Measurements from ENCODE around the gene GOSR2. TPM values are rescaled to one million over a fixed set of nuclear protein-coding genes. Genes with fewer than 3 reads are reported as not detected.
A peak's percentile ranks its signal among the peaks of the same experiment; 100 is the strongest.

GOSR2 gene
- total and polyA plus RNA-seq, 9 of the 15 experiments (the other 6 are each of a cell fraction or from before 2014, with no cell fraction given) = 32.7 to 96.3 (median 48.9) TPM

DNA sequence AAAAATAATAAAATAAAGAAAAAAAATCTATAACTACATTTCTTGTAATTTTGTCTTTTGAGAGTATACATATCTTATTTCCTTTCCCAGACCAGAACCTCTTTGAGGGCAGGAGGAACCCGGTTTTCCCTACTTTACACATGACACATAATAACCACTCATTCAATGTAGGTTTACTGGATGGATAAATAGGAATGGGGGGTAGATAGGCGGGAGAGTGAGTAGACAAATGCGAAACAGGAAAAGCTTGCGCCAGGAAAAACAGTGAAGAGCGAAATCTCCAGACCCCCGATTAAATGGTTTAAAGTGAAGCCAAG lies 515 bp upstream of the GOSR2 start:
- intact Hi-C loops (cut with micrococcal nuclease) = no loop called here
- no peak for FAIRE-seq
- peaks cover 8% of the 10 kb centered on the region for H4K20me1 ChIP-seq (replicated peaks; ENCODE audit: control insufficient read depth, insufficient read depth, low read length)
- no peak for DNase-seq (ENCODE audit: extremely low read depth in 1 of 4, low spot score in 3 of 4)
- WGBS (ENCODE audit: insufficient coverage, low coverage, missing lambda C conversion rate) = 2% methylated on average over 6 of the region's 6 CpGs
- BruUV-seq (replicated peaks) = TSS peak; percentile 64
- H3K27me3 ChIP-seq (ENCODE audit: control insufficient read depth in 2 of 2, insufficient read depth in 2 of 2, low read length in 2 of 2) = no peaks in the 10 kb centered on the region
- H3K9me3 ChIP-seq (replicated peaks; ENCODE audit: control insufficient read depth, insufficient read depth, low read depth, low read length) = no peaks in the 10 kb centered on the region
- H3K36me3 ChIP-seq (ENCODE audit: control insufficient read depth, insufficient read depth, low read length) = peaks cover 15% of the 10 kb centered on the region; the same call in 2 of the 3 replicates
- TF ChIP-seq TOE1 (IDR thresholded peaks at IDR 0.05; ENCODE audit: borderline replicate concordance) (no peak), TOE1 (CRISPR knock-in tag; IDR thresholded peaks at IDR 0.05; ENCODE audit: borderline replicate concordance, low read depth) (no peak), BRD9 (IDR thresholded peaks at IDR 0.05; ENCODE audit: low read depth, partially characterized antibody) (peak; percentile 23), TRIM28 (IDR thresholded peaks at IDR 0.05) (peak; percentile 92), KDM1A (IDR thresholded peaks at IDR 0.05) (peak in 1 of 2 experiments; percentile 6; a peak in 2 of 4 replicates), SMARCA4 (IDR thresholded peaks at IDR 0.05) (peak; percentile 23; the same call in 1 of the 2 replicates), ZC3H11A (IDR thresholded peaks at IDR 0.05; ENCODE audit: low read depth, low read length) (no peak), ZNF316 (IDR thresholded peaks at IDR 0.05) (peak; percentile 90), TRIM24 (IDR thresholded peaks at IDR 0.05) (peak in 1 of 2 experiments; percentile 62; a peak in 1 of 4 replicates), XRCC3 (IDR thresholded peaks at IDR 0.05) (peak; percentile 65; the same call in 1 of the 2 replicates), ZNF197 (CRISPR knock-in tag; IDR thresholded peaks at IDR 0.05; ENCODE audit: low read depth) (0 out of 2 replicates have a peak, but pooled peaks have one; percentile 60), ETS2 (tag; IDR thresholded peaks at IDR 0.05; ENCODE audit: borderline replicate concordance, poor library complexity, severe bottlenecking) (no peak)
- TF ChIP-seq, protein P1, sequence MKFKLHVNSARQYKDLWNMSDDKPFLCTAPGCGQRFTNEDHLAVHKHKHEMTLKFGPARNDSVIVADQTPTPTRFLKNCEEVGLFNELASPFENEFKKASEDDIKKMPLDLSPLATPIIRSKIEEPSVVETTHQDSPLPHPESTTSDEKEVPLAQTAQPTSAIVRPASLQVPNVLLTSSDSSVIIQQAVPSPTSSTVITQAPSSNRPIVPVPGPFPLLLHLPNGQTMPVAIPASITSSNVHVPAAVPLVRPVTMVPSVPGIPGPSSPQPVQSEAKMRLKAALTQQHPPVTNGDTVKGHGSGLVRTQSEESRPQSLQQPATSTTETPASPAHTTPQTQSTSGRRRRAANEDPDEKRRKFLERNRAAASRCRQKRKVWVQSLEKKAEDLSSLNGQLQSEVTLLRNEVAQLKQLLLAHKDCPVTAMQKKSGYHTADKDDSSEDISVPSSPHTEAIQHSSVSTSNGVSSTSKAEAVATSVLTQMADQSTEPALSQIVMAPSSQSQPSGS (CRISPR knock-in tag; IDR thresholded peaks at IDR 0.05) = no peak
- TF ChIP-seq, protein P2, sequence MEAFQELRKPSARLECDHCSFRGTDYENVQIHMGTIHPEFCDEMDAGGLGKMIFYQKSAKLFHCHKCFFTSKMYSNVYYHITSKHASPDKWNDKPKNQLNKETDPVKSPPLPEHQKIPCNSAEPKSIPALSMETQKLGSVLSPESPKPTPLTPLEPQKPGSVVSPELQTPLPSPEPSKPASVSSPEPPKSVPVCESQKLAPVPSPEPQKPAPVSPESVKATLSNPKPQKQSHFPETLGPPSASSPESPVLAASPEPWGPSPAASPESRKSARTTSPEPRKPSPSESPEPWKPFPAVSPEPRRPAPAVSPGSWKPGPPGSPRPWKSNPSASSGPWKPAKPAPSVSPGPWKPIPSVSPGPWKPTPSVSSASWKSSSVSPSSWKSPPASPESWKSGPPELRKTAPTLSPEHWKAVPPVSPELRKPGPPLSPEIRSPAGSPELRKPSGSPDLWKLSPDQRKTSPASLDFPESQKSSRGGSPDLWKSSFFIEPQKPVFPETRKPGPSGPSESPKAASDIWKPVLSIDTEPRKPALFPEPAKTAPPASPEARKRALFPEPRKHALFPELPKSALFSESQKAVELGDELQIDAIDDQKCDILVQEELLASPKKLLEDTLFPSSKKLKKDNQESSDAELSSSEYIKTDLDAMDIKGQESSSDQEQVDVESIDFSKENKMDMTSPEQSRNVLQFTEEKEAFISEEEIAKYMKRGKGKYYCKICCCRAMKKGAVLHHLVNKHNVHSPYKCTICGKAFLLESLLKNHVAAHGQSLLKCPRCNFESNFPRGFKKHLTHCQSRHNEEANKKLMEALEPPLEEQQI (IDR thresholded peaks at IDR 0.05) = no peak
- peaks cover 0 to 11% of the 10 kb centered on the region in 2 experiments; a peak in 3 of 5 replicates for H3K4me1 ChIP-seq (replicated peaks in 1 of 2; ENCODE audit: control insufficient read depth in 2 of 2, insufficient read depth in 2 of 2, low read length in 2 of 2)
- ChIA-PET POLR2A (interaction anchor here (0.6 kb wide), 1 partner anchor 19 kb away, joined by 4 read pairs; no protein-coding TSS in a partner anchor), CTCF (ENCODE audit: low intra/inter-chr PET ratio) (no interaction called here)
- H3K4me2 ChIP-seq (ENCODE audit: insufficient read depth, low read length) = peak overlapping the region; percentile 95
- in situ Hi-C loops (cut with MboI) = no loop called here
- H3K9me1 ChIP-seq (ENCODE audit: control insufficient read depth, insufficient read depth, low read length) = no peaks in the 10 kb centered on the region
- H3K4me3 ChIP-seq = peak overlapping the region; percentile 85
- peaks cover 51% of the 10 kb centered on the region for H3K79me2 ChIP-seq (ENCODE audit: control insufficient read depth, insufficient read depth, low read length)
- ATAC-seq = peak; percentile 7
- peak overlapping the region; percentile 94 for H3K27ac ChIP-seq (ENCODE audit: extremely low read depth, low read depth, low read length)
- H3K9ac ChIP-seq (ENCODE audit: insufficient read depth in 1 of 2, low read depth in 2 of 2, low read length in 2 of 2) = peak overlapping the region; percentile 98 to 99
- peak overlapping the region; percentile 98 for H2AFZ ChIP-seq (ENCODE audit: low read depth, low read length)
